ENCODE results near the gene G6PD.
"Not testable (repeated sequence)": the region's sequence is repeated elsewhere in the genome, so short reads cannot be mapped to it uniquely, and the experiment has no call there.

Gene G6PD

GRCh38 chrX:154515090-154515965 is 31.3 kb downstream of the G6PD start:
- no peak for DNase-seq (ENCODE audit: low read depth in 3 of 3)

GRCh38 chrX:154513716-154514115 is 32.9 kb downstream of the G6PD start:
- no peak for DNase-seq (ENCODE audit: low read depth in 3 of 3)

GRCh38 chrX:154512879-154513553 is 33.6 kb downstream of the G6PD start:
- no peak for DNase-seq (ENCODE audit: low read depth in 3 of 3)

- DNase-seq (ENCODE audit: low read depth in 3 of 3): no peak
Observed at GRCh38 chrX:154511761-154512160, 34.9 kb downstream of the G6PD start.

- no peak for DNase-seq (ENCODE audit: low read depth in 3 of 3)
Observed at GRCh38 chrX:154509455-154509854, 37.2 kb downstream of the G6PD start.

GRCh38 chrX:154508384-154508745 is 38.3 kb downstream of the G6PD start:
- DNase-seq (ENCODE audit: low read depth in 3 of 3): no peak

- DNase-seq (ENCODE audit: low read depth in 3 of 3): no peak
Observed at GRCh38 chrX:154507673-154508383, 38.8 kb downstream of the G6PD start.

GRCh38 chrX:154506483-154507332 is 39.9 kb downstream of the G6PD start:
- DNase-seq (ENCODE audit: low read depth in 3 of 3): no peak

- DNase-seq (ENCODE audit: low read depth in 3 of 3): no peak
Observed at GRCh38 chrX:154505734-154506133, 40.9 kb downstream of the G6PD start.

GRCh38 chrX:154502989-154503388 is 43.7 kb downstream of the G6PD start:
- no peak for DNase-seq (ENCODE audit: low read depth in 3 of 3)

- no peak for DNase-seq (ENCODE audit: low read depth in 3 of 3)
Observed at GRCh38 chrX:154502098-154502497, 44.5 kb downstream of the G6PD start.

- DNase-seq (ENCODE audit: low read depth in 3 of 3): not testable (repeated sequence)
Observed at GRCh38 chrX:154501423-154501822, 45.2 kb downstream of the G6PD start.

- not testable (repeated sequence) for DNase-seq (ENCODE audit: low read depth in 3 of 3)
Observed at GRCh38 chrX:154496591-154497137, 50.0 kb downstream of the G6PD start.

- no peak for DNase-seq (ENCODE audit: low read depth in 3 of 3)
Observed at GRCh38 chrX:154495472-154495922, 51.1 kb downstream of the G6PD start.

- DNase-seq (ENCODE audit: low read depth in 3 of 3): no peak
Observed at GRCh38 chrX:154494715-154495114, 51.9 kb downstream of the G6PD start.

- peak; percentile 76 to 85 (median 77) for DNase-seq (ENCODE audit: low read depth in 3 of 3)
Observed at GRCh38 chrX:154490414-154491083, 56.1 kb downstream of the G6PD start, which contains the start of gene SLC10A3. Gene SLC10A3, minus strand, starts transcription at chrX:154490629. Its CDS starts 1,689 bp downstream, at chrX:154488940.

GRCh38 chrX:154490021-154490413 is 56.6 kb downstream of the G6PD start:
- no peak for DNase-seq (ENCODE audit: low read depth in 3 of 3)

GRCh38 chrX:154489182-154489581 is 57.5 kb downstream of the G6PD start:
- no peak for DNase-seq (ENCODE audit: low read depth in 3 of 3)

- DNase-seq (ENCODE audit: low read depth in 3 of 3): no peak
Observed at GRCh38 chrX:154488336-154489075, 58.1 kb downstream of the G6PD start.

Data from stimulated activated CD4-positive, alpha-beta T cell treated with anti-CD3 and anti-CD28 coated beads, TNF-alpha, amount 100 ng/mL, for 48 hours (primary cell).